K562 (cell line): Measurements from ENCODE around the gene TLL1. TPM values are rescaled to one million over a fixed set of nuclear protein-coding genes. Genes with fewer than 3 reads are reported as not detected.

Experiments
- ATAC-seq: fragments of 200-7000 bp; cut with Tn5 transposase; 3 replicates; pipeline ENCODE4 v1.9.1; 2020; ENCODE audit warnings: moderate library complexity
- BruUV-seq: library from RNA; stranded (reverse); fragments of 400-500 nt; replicated peaks from 2 replicates; lab custom pipeline; 2021; lab: Mats Ljungman, UMichigan
- CTCF ChIA-PET: fragments of 300-600 bp; formaldehyde crosslinking; extraction: SDS; loops from one replicate; lab custom pipeline; 2021; ENCODE audit warnings: low intra/inter-chr PET ratio; lab: Yijun Ruan, JAX
- POLR2A ChIA-PET: fragments of 300-600, 350-650 bp; sonication (Branson Sonifier 250); formaldehyde crosslinking; extraction: SDS; loops from one replicate; lab custom pipeline; 2021; ENCODE audit warnings: antibody characterized with exemption, inconsistent platforms; lab: Yijun Ruan, JAX
- DNase-seq, 4 experiments: peaks; one replicate each; pipeline versions ENCODE4 v3.0.0 to v3.0.0-alpha.2; 2011 to 2018; ENCODE audit warnings: low spot score in 3 of 4, mixed read lengths in 3 of 4; ENCODE audit errors: extremely low read depth in 1 of 4
- FAIRE-seq: peaks from 2 replicates; lab custom pipeline; 2011; peaks lifted over from hg19 to GRCh38; lab: Jason Lieb, UNC
- H2AFZ ChIP-seq: 2 replicates; pipeline ENCODE4 v1.6.0; 2011; ENCODE audit warnings: low read depth, low read length, control low read depth, inconsistent platforms
- H3K27ac ChIP-seq: fragments of 200-600 bp; 3 replicates; pipeline ENCODE4 v1.8.0; 2011; ENCODE audit warnings: low read depth, mild to moderate bottlenecking, control low read depth, inconsistent platforms, low read length, moderate library complexity, mixed read lengths; ENCODE audit errors: extremely low read depth
- H3K27me3 ChIP-seq, 2 experiments: fragments of 300-600 bp in 1 of 2; 2 replicates in 1 of 2; 3 replicates in 1 of 2; pipeline versions ENCODE4 v1.6.0 to v1.8.0; 2011; ENCODE audit warnings: inconsistent platforms in 2 of 2, low read length in 2 of 2, mild to moderate bottlenecking in 1 of 2, mixed read lengths in 1 of 2, moderate library complexity in 1 of 2; ENCODE audit not compliant: control insufficient read depth in 2 of 2, insufficient read depth in 2 of 2
- H3K36me3 ChIP-seq: fragments of 300-600 bp; 3 replicates; pipeline ENCODE4 v1.8.0; 2011; ENCODE audit warnings: mild to moderate bottlenecking, low read length, inconsistent platforms; ENCODE audit not compliant: control insufficient read depth, insufficient read depth
- H3K4me1 ChIP-seq, 2 experiments: fragments of 200-600 bp in 1 of 2; replicated peaks in 1 of 2; 2 replicates in 1 of 2; 3 replicates in 1 of 2; pipeline versions ENCODE4 v1.5.1 to v1.8.0; 2011; ENCODE audit warnings: inconsistent platforms in 2 of 2, low read length in 2 of 2, mild to moderate bottlenecking in 1 of 2, mixed read lengths in 1 of 2, moderate library complexity in 1 of 2; ENCODE audit not compliant: control insufficient read depth in 2 of 2, insufficient read depth in 2 of 2
- H3K4me2 ChIP-seq: 2 replicates; pipeline ENCODE4 v1.6.1; 2011; ENCODE audit warnings: low read length, control low read depth, inconsistent platforms, mixed read lengths; ENCODE audit not compliant: insufficient read depth
- H3K4me3 ChIP-seq: fragments of 200-600 bp; sonication (generic), shearing (Covaris generic); 2 replicates; pipeline ENCODE4 v1.5.1; 2016; ENCODE audit warnings: control low read depth, inconsistent platforms
- H3K79me2 ChIP-seq: fragments of 200-600 bp; 3 replicates; pipeline ENCODE4 v1.8.0; 2011; ENCODE audit warnings: low read length, inconsistent platforms; ENCODE audit not compliant: control insufficient read depth, insufficient read depth
- H3K9ac ChIP-seq, 2 experiments: 2 replicates each; pipeline versions ENCODE4 v1.6.0 to v1.6.1; 2011; ENCODE audit warnings: low read depth in 2 of 2, low read length in 2 of 2, control low read depth in 1 of 2, inconsistent platforms in 1 of 2, mild to moderate bottlenecking in 1 of 2, mixed read lengths in 1 of 2; ENCODE audit not compliant: insufficient read depth in 1 of 2
- H3K9me1 ChIP-seq: one replicate; pipeline ENCODE4 v1.6.0; 2011; ENCODE audit warnings: inconsistent platforms, mild to moderate bottlenecking, low read length, moderate library complexity; ENCODE audit not compliant: control insufficient read depth, insufficient read depth
- H3K9me3 ChIP-seq: replicated peaks from 2 replicates; pipeline ENCODE4 v1.5.1; 2011; ENCODE audit warnings: low read depth, low read length, inconsistent platforms; ENCODE audit not compliant: control insufficient read depth, insufficient read depth
- H4K20me1 ChIP-seq: replicated peaks from 2 replicates; pipeline ENCODE4 v1.6.1; 2011; ENCODE audit warnings: low read length, inconsistent platforms, mixed read lengths; ENCODE audit not compliant: control insufficient read depth, insufficient read depth
- FOS ChIP-seq: IDR thresholded peaks from 3 replicates; pipeline ENCODE4 v1.6.1; 2011; ENCODE audit not compliant: insufficient read length; ENCODE audit errors: extremely low read depth
- FOXP1 ChIP-seq: sonication (generic); formaldehyde crosslinking; IDR thresholded peaks from 2 replicates; pipeline ENCODE4 v1.8.0; 2022; ENCODE audit warnings: mild to moderate bottlenecking, missing genetic modification reagents
- HDAC2 ChIP-seq: fragments of 450-650 bp; IDR thresholded peaks from 2 replicates; pipeline ENCODE4 v1.6.1; 2016; ENCODE audit warnings: mild to moderate bottlenecking
- MCM3 ChIP-seq: fragments of 450-650 bp; IDR thresholded peaks from 2 replicates; pipeline ENCODE4 v1.6.1; 2016
- PHB ChIP-seq: fragments of 250-450 bp; sonication (Bioruptor Pico); IDR thresholded peaks from 2 replicates; pipeline ENCODE4 v1.5.0; 2021
- SMAD4 ChIP-seq: fragments of 250-450 bp; sonication (Bioruptor Pico); conservative IDR thresholded peaks from 2 replicates; pipeline ENCODE4 v1.8.0; 2021; ENCODE audit warnings: inconsistent platforms, mild to moderate bottlenecking, moderate library complexity
- SMARCB1 ChIP-seq: IDR thresholded peaks from 2 replicates; pipeline ENCODE4 v1.6.1; 2011; ENCODE audit warnings: improper control_type of control experiment, low read depth; ENCODE audit not compliant: insufficient read length
- TSHZ1 ChIP-seq: fragments of 250-450 bp; sonication (Bioruptor Pico); IDR thresholded peaks from 2 replicates; pipeline ENCODE4 v1.4.0; 2020; ENCODE audit warnings: mild to moderate bottlenecking, moderate library complexity
- ZBTB43 ChIP-seq: sonication (generic); formaldehyde crosslinking; IDR thresholded peaks from 2 replicates; pipeline ENCODE4 v1.8.0; 2023; ENCODE audit warnings: mild to moderate bottlenecking, missing genetic modification reagents
- ZNF12 ChIP-seq: sonication (generic); formaldehyde crosslinking; IDR thresholded peaks from 2 replicates; pipeline ENCODE4 v1.4.0; 2020; ENCODE audit warnings: mild to moderate bottlenecking, missing genetic modification reagents
- ZNF518B ChIP-seq: fragments of 250-450 bp; sonication (Bioruptor Pico); IDR thresholded peaks from 2 replicates; pipeline ENCODE4 v1.5.0; 2021; ENCODE audit warnings: mild to moderate bottlenecking, moderate library complexity
- ZNF79 ChIP-seq: fragments of 250-450 bp; sonication (Bioruptor Pico); IDR thresholded peaks from 2 replicates; pipeline ENCODE4 v1.4.0; 2020; ENCODE audit warnings: low read depth, mild to moderate bottlenecking, moderate library complexity
- WGBS: fragments of 100-300 bp; shearing (Covaris generic); methylation state at CpG from one replicate; pipeline ENCODE4 v1.1.6; 2016; ENCODE audit warnings: low coverage, mixed read lengths; ENCODE audit not compliant: insufficient coverage; ENCODE audit errors: missing lambda C conversion rate; 5-methylcytosine and 5-hydroxymethylcytosine counted together
- in situ Hi-C: fragments of 300-500 bp; cut with MboI; formaldehyde crosslinking; loops from 4 replicates; pipeline ENCODE4 v1.15.0; 2018; ENCODE audit warnings: inconsistent platforms, mixed read lengths
- intact Hi-C: fragments of 100-400 bp; cut with micrococcal nuclease; formaldehyde crosslinking; loops from 2 replicates; pipeline ENCODE4 v1.14.2; 2022
- polyA plus RNA-seq, 8 experiments: library from polyadenylated mRNA; depleted of rRNA in 4 of 8; stranded (reverse) in 5 of 8; unstranded in 3 of 8; fragments of >200 nt; fragmentation: Nextera tagmentation in 2 of 8; fragmentation: Illumina TruSeq in 1 of 8; extraction: Ambion mirVana in 2 of 8; extraction: Trizol in 1 of 8; gene quantifications; 2 replicates each; pipeline versions ENCODE4 v1.2.1 to v1.2.3, GENCODE V29; 2011 to 2014; ENCODE audit warnings: inconsistent platforms in 1 of 8, missing spikeins in 1 of 8
- total RNA-seq, 7 experiments: library from RNA; depleted of rRNA in 6 of 7; stranded (reverse); fragments of >200 nt in 6 of 7; fragmentation: Illumina TruSeq in 2 of 7; extraction: Trizol in 2 of 7; gene quantifications; 2 replicates each; pipeline versions ENCODE4 v1.2.1 to v1.2.3, GENCODE V29; 2011 to 2021; ENCODE audit warnings: low replicate concordance in 1 of 7

Gene TLL1
- total and polyA plus RNA-seq, 9 of the 15 experiments (the other 6 are each of a cell fraction or from before 2014, with no cell fraction given) = not detected

- FAIRE-seq (no peak), DNase-seq (no peak), ATAC-seq (no peak)
- TF ChIP-seq MCM3 (no peak), FOXP1 (CRISPR knock-in tag) (no peak), ZNF79 (CRISPR knock-in tag) (no peak), HDAC2 (no peak), ZNF518B (CRISPR knock-in tag) (no peak), ZBTB43 (CRISPR knock-in tag) (no peak), TSHZ1 (CRISPR knock-in tag) (no peak), SMAD4 (CRISPR knock-in tag) (no peak), PHB (CRISPR knock-in tag) (no peak), ZNF12 (CRISPR knock-in tag) (no peak), SMARCB1 (no peak), FOS (no peak)
- in situ Hi-C loops (no loop called here), intact Hi-C loops (no loop called here)
- no peak overlapping the region for H3K9ac ChIP-seq
- no peaks in the 10 kb centered on the region for H4K20me1 ChIP-seq
- BruUV-seq = no TSS peak
- no peak overlapping the region for H2AFZ ChIP-seq
- no peak overlapping the region for H3K27ac ChIP-seq
- no peaks in the 10 kb centered on the region for H3K27me3 ChIP-seq
- H3K9me3 ChIP-seq = no peaks in the 10 kb centered on the region
- H3K36me3 ChIP-seq = no peaks in the 10 kb centered on the region
- ChIA-PET CTCF (no interaction called here), POLR2A (no interaction called here)
- 3% methylated on average over 2 of the region's 2 CpGs for WGBS
- H3K4me2 ChIP-seq = no peak overlapping the region
- H3K4me3 ChIP-seq = no peak overlapping the region
- no peaks in the 10 kb centered on the region for H3K4me1 ChIP-seq
- H3K9me1 ChIP-seq = no peaks in the 10 kb centered on the region
- H3K79me2 ChIP-seq = no peaks in the 10 kb centered on the region
Observed at GRCh38 chr4:165967486-165967885, 94.4 kb downstream of the TLL1 start.
